ENCODE measurements around the gene ZIM2. TPM values are rescaled to one million over a fixed set of nuclear protein-coding genes. Genes with fewer than 3 reads are reported as not detected.

ZIM2 gene
- total RNA-seq, 1 experiment from 2014 or later = not detected

GRCh38 chr19:56874530-56874929, 34.0 kb upstream of the ZIM2 start:
- Histone ChIP-seq H3K9me2 (ENCODE audit: insufficient read depth) (no peaks in the 10 kb centered on the region), H3K9me3 (ENCODE audit: insufficient read depth, low read depth) (no peaks in the 10 kb centered on the region), H3K4me1 (replicated peaks; ENCODE audit: insufficient read depth) (no peaks in the 10 kb centered on the region), H3K27me3 (ENCODE audit: insufficient read depth, low read depth) (peaks cover 42% of the 10 kb centered on the region), H3K36me3 (ENCODE audit: low read depth) (no peaks in the 10 kb centered on the region), H3K4me3 (no peak overlapping the region), H2AFZ (no peak overlapping the region), H3K27ac (no peak overlapping the region), H3K4me2 (no peak overlapping the region), H4K20me1 (ENCODE audit: insufficient read depth) (no peaks in the 10 kb centered on the region), H3K79me2 (ENCODE audit: low read depth) (no peaks in the 10 kb centered on the region), H3F3A (ENCODE audit: insufficient read depth, low read depth) (no peaks in the 10 kb centered on the region)
- ChIA-PET POLR2A (ENCODE audit: unreplicated experiment) (no interaction called here), CTCF (no interaction called here)
- intact Hi-C loops (cut with micrococcal nuclease; ENCODE audit: unreplicated experiment) = no loop called here
- no TSS peak for BruUV-seq (replicated peaks)
- TF ChIP-seq, protein P1, sequence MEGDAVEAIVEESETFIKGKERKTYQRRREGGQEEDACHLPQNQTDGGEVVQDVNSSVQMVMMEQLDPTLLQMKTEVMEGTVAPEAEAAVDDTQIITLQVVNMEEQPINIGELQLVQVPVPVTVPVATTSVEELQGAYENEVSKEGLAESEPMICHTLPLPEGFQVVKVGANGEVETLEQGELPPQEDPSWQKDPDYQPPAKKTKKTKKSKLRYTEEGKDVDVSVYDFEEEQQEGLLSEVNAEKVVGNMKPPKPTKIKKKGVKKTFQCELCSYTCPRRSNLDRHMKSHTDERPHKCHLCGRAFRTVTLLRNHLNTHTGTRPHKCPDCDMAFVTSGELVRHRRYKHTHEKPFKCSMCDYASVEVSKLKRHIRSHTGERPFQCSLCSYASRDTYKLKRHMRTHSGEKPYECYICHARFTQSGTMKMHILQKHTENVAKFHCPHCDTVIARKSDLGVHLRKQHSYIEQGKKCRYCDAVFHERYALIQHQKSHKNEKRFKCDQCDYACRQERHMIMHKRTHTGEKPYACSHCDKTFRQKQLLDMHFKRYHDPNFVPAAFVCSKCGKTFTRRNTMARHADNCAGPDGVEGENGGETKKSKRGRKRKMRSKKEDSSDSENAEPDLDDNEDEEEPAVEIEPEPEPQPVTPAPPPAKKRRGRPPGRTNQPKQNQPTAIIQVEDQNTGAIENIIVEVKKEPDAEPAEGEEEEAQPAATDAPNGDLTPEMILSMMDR (conservative IDR thresholded peaks at IDR 0.05) = no peak
- TF ChIP-seq EZH2 (IDR thresholded peaks at IDR 0.05; ENCODE audit: low read depth) = no peak
- no peak for DNase-seq

- CTCF ChIA-PET = no interaction called here
- H2AFZ ChIP-seq = no peak overlapping the region
These were observed 33.0 kb upstream of the ZIM2 start for GRCh38 chr19:56873493-56873892.

DNA sequence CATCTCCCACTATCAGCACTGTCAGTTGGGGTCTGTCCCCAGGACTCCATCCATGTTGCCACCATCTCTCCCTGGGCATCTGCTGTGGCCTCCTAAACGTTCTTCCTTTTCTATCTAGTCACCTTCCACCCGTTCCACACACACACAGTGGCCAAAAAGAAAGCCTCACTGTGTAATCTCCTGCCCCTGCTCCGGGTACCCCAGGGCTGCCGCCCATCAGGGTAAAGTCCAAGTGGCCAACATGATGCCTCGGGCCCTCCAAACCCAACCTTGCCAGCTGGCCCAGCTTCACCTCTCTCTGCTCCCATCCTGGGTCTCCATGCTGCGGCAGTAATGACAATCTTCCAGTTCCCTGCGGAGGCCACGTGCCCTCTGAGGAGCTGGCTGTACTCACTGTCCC, 29.4 kb upstream of the ZIM2 start:
- H3K36me3 ChIP-seq (ENCODE audit: low read depth) = no peaks in the 10 kb centered on the region
- no peaks in the 10 kb centered on the region for H3F3A ChIP-seq (ENCODE audit: insufficient read depth, low read depth)
- POLR2A ChIA-PET (ENCODE audit: unreplicated experiment) = no interaction called here
- DNase-seq = no peak
- CTCF ChIA-PET = no interaction called here
- no peaks in the 10 kb centered on the region for H3K79me2 ChIP-seq (ENCODE audit: low read depth)
- intact Hi-C loops (cut with micrococcal nuclease; ENCODE audit: unreplicated experiment) = no loop called here
- H3K9me2 ChIP-seq (ENCODE audit: insufficient read depth) = no peaks in the 10 kb centered on the region
- no peak overlapping the region for H3K27ac ChIP-seq
- TF ChIP-seq EZH2 (IDR thresholded peaks at IDR 0.05; ENCODE audit: low read depth) = no peak
- TF ChIP-seq, protein P1 (conservative IDR thresholded peaks at IDR 0.05) = no peak
- H2AFZ ChIP-seq = no peak overlapping the region
- no peaks in the 10 kb centered on the region for H4K20me1 ChIP-seq (ENCODE audit: insufficient read depth)
- H3K4me3 ChIP-seq = no peak overlapping the region
- H3K27me3 ChIP-seq (ENCODE audit: insufficient read depth, low read depth) = peaks cover 8% of the 10 kb centered on the region; the same call in 1 of the 2 replicates
- no peak overlapping the region for H3K4me2 ChIP-seq
- BruUV-seq (replicated peaks) = no TSS peak
- H3K4me1 ChIP-seq (replicated peaks; ENCODE audit: insufficient read depth) = no peaks in the 10 kb centered on the region
- no peaks in the 10 kb centered on the region for H3K9me3 ChIP-seq (ENCODE audit: insufficient read depth, low read depth)

More at GRCh38 chr19:56873493-56873892, 33.0 kb upstream of the ZIM2 start:
- intact Hi-C loops (cut with micrococcal nuclease; ENCODE audit: unreplicated experiment) = no loop called here
- Histone ChIP-seq H3K79me2 (ENCODE audit: low read depth) (no peaks in the 10 kb centered on the region), H3K4me1 (replicated peaks; ENCODE audit: insufficient read depth) (no peaks in the 10 kb centered on the region), H3K9me2 (ENCODE audit: insufficient read depth) (no peaks in the 10 kb centered on the region), H3K4me3 (no peak overlapping the region), H4K20me1 (ENCODE audit: insufficient read depth) (no peaks in the 10 kb centered on the region), H3K36me3 (ENCODE audit: low read depth) (no peaks in the 10 kb centered on the region), H3K27ac (no peak overlapping the region), H3K27me3 (ENCODE audit: insufficient read depth, low read depth) (peaks cover 34% of the 10 kb centered on the region), H3F3A (ENCODE audit: insufficient read depth, low read depth) (no peaks in the 10 kb centered on the region), H3K4me2 (no peak overlapping the region), H3K9me3 (ENCODE audit: insufficient read depth, low read depth) (no peaks in the 10 kb centered on the region)
- POLR2A ChIA-PET (ENCODE audit: unreplicated experiment) = no interaction called here
- no peak for DNase-seq
- no peak for TF ChIP-seq EZH2 (IDR thresholded peaks at IDR 0.05; ENCODE audit: low read depth)
- TF ChIP-seq, protein P1 (conservative IDR thresholded peaks at IDR 0.05) = no peak
- no TSS peak for BruUV-seq (replicated peaks)

Measured in PC-9 (cell line).